HG03442 (cell line): ENCODE data around the gene SLC8B1.
"Not testable (repeated sequence)": the region's sequence is repeated elsewhere in the genome, so short reads cannot be mapped to it uniquely, and the experiment has no call there.

ENCODE experiments used
- ATAC-seq: cut with Tn5 transposase; IDR thresholded peaks from one replicate; pipeline ENCODE4 v1.9.1; 2021; ENCODE audit warnings: mild to moderate bottlenecking, moderate library complexity; ENCODE audit not compliant: unreplicated experiment

The SLC8B1 gene

GRCh38 chr12:113358381-113359132 lies 23.6 kb upstream of the SLC8B1 start, which contains the start of gene PLBD2:
Gene PLBD2, plus strand, starts transcription at chr12:113358587. Its CDS starts 14 bp downstream, at chr12:113358601.
- ATAC-seq: peak; percentile 92

- not testable (repeated sequence) for ATAC-seq
Measured at GRCh38 chr12:113354192-113354591, 19.3 kb upstream of the SLC8B1 start.

- no peak for ATAC-seq
Measured at GRCh38 chr12:113351089-113351488, 16.2 kb upstream of the SLC8B1 start.

- no peak for ATAC-seq
Measured at GRCh38 chr12:113348849-113349536, 14.1 kb upstream of the SLC8B1 start.

GRCh38 chr12:113347892-113348291 lies 13.0 kb upstream of the SLC8B1 start:
- ATAC-seq: no peak

- ATAC-seq: no peak
Measured at GRCh38 chr12:113347107-113347506, 12.2 kb upstream of the SLC8B1 start.

- no peak for ATAC-seq
Measured at GRCh38 chr12:113346353-113346752, 11.4 kb upstream of the SLC8B1 start.

GRCh38 chr12:113345318-113345717 lies 10.4 kb upstream of the SLC8B1 start:
- ATAC-seq: no peak

- no peak for ATAC-seq
Measured at GRCh38 chr12:113341535-113341934, 6.6 kb upstream of the SLC8B1 start.

- ATAC-seq: no peak
Measured at GRCh38 chr12:113340061-113340460, 5.2 kb upstream of the SLC8B1 start.

GRCh38 chr12:113339540-113339939 lies 4.6 kb upstream of the SLC8B1 start:
- ATAC-seq: no peak

- peak; percentile 7 for ATAC-seq
Measured at GRCh38 chr12:113333877-113334785, 778 bp downstream of the SLC8B1 start.

- ATAC-seq: no peak
Measured at GRCh38 chr12:113333418-113333750, 1.5 kb downstream of the SLC8B1 start.

GRCh38 chr12:113332688-113333417 lies 2.1 kb downstream of the SLC8B1 start:
- no peak for ATAC-seq

GRCh38 chr12:113330505-113330904 lies 4.4 kb downstream of the SLC8B1 start:
- no peak for ATAC-seq

- ATAC-seq: no peak
Measured at GRCh38 chr12:113329791-113330417, 5.0 kb downstream of the SLC8B1 start.

GRCh38 chr12:113329022-113329790 lies 5.7 kb downstream of the SLC8B1 start:
- no peak for ATAC-seq

GRCh38 chr12:113328368-113328889 lies 6.5 kb downstream of the SLC8B1 start:
- ATAC-seq: no peak

GRCh38 chr12:113326775-113327395 lies 8.0 kb downstream of the SLC8B1 start:
- no peak for ATAC-seq
